DMS 273 (cell line): ENCODE data around the gene KLHL17.
"Not testable (repeated sequence)": the region's sequence is repeated elsewhere in the genome, so short reads cannot be mapped to it uniquely, and the experiment has no call there.

Source experiments
- DNase-seq: peaks from one replicate; lab custom pipeline; 2025; ENCODE audit not compliant: unreplicated experiment; lab: John Stamatoyannopoulos, UW

Gene KLHL17

DNA sequence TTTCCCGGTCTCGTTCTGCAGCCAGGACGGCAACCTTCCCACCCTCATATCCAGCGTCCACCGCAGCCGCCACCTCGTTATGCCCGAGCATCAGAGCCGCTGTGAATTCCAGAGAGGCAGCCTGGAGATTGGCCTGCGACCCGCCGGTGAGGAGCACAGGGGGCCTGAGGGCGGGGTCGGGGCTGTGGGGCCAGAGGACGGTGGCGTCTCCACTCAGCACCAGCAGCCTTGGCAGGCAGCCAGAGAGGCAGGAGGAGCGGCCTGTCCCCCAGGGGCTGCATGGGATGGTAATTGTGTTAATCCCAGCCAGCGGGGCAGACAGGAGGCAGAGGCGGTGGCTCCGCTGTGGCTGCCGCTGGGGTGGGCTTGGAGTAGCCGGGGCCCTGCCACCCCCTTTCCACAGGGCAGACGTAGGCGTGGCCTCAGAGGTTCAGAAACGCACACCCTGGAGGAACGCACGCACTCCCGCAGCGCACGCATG is 24.6 kb upstream of the KLHL17 start:
- peak; percentile 95 for DNase-seq

DNA sequence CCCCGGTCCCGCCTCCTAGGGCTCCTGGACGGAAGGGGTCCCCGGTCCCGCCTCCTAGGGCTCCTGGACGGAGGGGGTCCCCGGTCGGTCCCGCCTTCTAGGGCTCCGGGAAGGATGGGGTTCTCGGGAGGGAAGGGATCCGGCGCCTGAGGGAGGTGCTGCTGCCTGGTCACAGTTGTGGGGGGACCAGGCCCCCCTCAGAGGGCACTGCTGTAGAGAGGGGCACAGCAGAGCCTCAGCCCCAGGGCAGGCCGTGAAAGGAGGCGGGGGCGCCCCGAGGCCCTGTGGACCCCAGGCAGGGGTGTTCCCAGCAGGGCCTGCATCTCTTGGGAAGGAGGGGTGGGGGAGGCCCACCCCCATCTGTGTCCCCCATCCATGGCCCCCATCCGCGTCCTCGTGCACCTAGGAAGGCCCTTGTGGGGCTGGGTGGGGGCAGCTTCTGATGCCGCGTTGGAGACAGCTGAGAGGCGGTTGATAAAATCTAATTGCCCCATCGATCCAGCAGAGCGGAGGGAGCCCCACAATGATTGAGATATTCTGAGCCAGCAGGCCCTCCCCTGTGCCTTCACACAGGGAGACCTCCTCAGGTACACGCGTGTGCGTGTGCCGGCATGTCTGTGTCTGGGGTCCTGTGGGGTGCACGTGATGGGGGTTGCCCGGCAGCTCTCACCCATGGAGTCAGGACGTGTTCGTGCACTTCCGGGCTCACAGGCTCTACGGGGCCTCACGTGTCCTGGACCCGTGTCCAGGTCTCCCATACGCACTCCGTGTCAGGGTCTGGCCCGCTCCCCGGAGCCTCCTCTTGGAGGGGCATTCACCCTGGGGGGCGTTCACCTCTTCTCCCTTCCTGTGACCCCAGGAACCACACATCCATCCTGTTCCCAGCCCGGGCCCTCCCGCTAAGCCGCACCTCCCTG is 23.8 kb upstream of the KLHL17 start:
- no peak for DNase-seq

DNA sequence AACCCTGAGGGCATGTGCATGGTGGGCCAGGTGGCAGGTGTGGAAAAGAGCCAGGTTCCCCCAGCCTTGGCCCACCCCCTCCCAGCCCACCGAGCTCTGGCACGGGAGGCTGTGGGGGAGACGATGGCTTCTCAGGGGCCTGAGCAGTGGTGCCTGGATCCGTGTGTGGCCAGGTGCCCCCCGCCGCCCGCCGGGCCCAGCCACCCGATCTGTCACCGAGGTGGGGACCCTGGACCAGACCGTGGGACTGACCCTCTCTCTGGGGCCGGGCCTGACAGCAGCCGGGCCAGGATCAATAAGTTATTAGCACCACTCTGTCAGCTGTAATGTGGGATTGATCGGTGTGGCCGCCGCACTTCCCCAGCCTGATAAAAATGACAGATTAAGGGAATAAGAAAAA is 22.9 kb upstream of the KLHL17 start:
- no peak for DNase-seq

DNA sequence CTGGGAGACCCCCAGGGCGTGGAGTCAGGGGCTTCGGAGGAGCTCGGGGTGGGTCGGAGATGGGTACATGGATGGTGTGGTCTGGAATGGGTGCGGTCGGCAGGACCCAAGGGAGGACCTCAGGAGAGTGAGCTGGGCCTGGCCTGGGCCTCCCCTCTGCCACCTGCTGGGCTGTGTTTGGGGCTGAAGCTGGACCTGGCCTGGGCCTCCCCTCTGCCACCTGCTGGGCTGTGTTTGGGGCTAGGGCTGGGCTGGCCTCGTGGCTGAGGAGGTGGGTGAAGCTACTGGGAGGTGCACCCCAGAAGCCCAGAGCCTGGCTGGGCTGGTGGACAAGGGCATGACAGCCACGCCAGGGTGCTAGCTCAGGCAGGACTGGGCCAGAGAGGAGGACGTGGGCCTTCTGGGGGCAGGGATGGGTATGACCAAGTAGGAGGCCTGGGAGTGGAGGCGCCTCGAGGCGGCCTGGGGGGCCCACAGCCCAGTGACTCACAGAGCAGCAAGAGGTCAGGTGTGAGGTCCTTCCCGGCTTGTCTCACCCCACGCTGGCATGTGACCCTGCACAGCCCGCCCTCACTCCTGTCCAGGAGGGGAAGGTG is 22.2 kb upstream of the KLHL17 start:
- no peak for DNase-seq

DNA sequence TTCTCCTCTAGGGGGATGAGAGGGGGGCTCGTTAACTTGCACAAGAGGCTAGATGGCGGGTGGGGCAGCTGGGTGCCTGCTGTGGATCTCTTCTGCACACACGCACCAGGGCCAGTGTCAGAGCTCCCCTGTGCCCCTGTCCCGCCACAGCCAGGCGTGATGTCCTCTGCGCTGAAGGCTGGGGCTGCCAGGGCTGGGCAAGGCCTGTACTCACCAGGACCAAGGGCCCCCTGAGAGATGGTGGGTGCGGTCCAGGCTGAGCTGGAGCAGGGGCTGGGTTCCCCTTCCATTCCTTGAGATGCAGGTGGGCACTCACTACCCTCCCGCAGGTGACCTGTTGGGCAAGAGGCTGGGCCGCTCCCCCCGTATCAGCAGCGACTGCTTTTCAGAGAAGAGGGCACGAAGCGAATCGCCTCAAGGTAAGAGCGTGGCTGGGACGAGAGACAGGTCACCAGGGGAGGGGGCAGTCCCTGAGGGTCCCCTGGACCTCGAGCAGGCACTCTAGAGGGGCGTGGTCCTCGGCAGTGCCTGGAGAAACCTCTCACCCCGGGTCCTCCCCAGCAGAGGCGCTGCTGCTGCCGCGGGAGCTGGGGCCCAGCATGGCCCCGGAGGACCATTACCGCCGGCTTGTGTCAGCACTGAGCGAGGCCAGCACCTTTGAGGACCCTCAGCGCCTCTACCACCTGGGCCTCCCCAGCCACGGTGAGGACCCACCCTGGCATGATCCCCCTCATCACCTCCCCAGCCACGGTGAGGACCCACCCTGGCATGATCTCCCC is 21.5 kb upstream of the KLHL17 start:
- peak; percentile 61 for DNase-seq

DNA sequence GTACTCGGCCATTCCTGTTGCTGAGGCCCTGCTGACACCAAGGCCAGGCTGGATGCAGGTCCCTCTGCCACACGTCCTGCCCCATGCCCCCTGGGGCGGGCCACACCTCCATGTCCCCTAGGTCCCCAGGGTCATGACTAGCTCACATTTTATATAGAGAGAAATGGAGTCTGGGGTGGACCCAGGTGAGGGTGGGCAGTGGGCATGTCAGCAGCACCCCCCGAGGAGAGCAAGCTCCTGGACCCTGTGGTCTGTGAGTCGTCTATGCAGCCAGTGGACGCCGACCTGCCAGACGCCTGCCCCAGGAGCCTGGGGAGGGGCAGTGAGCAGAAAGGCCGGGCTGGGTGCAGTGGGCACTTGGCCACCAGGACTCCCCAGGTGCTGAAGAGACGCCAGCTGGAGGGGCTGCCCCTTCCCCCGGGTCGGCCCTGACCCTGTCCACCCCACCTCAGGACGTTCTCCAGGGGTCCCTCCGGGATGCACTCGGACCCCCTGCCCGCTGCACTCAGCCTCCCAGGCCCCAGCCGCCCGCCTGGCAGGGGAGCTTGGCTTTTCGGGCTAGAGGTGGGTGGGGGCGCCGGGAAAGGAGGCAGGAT is 20.8 kb upstream of the KLHL17 start:
- no peak for DNase-seq

DNA sequence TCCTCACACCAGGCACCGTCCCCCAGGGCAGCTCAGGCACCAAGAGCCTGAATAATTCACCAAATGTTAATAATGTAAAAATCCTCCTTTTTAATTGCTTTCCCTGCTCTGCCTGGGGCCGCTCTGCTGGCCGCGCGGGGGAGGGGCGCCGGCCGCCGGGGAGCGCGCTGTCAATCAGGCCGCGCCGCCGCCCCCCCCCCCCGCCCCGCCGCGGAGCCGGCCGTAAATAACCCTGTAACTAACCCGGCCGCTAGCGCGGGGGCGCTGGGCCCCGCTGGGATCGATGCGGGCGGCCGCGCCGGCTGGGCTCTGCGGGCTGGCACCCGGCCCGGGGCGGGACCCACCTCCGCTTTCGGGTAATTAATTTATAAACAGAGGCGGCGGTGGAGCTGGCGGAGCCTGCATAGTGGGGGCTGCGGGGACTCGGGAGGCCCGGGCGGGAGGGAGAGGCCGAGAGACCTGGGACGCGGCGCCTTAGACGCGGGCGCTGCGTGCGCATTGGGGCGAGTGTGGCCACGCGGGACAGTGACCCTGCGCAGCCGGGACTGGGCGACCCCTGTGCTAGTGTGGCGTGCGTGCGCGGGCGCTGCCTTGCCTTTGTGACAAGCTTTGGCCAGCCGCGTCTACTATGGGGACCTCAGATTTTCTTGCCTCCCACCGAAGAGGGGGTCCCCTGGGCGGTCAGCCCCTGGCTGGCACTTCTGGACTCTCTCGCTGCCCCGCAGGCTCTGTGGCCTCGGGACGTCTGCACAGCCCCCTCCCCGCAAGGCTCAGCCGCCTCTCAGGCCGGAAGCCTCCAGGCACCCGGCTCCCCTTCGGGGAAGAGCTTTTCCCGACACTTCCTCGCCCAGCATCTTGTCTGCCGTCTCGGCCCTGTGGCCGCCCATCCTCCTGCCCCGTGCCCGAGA is 20.0 kb upstream of the KLHL17 start:
- peak; percentile 95 for DNase-seq

DNA sequence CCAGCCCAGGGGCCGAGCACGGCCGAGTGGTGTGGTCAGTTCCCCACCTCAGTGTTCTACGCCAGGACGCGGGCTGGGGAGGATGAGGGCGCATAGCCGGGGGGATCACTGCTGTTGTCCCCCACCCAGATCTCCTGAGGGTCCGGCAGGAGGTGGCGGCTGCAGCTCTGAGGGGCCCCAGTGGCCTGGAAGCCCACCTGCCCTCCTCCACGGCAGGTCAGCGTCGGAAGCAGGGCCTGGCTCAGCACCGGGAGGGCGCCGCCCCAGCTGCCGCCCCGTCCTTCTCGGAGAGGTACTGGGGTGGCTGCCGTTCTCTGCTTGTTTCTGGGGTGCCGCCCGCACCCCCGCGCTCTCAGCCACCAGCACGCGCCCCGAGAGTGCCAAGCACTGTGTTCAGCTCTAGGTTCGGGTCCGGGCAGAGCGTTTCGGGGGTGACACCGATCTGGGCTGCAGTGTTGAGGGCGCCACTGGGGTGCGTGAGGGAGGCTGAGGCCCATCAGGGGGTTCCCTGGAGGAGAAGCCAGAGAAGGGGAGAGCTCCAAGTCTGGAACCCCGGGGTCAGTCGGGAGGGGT is 19.3 kb upstream of the KLHL17 start:
- no peak for DNase-seq

DNA sequence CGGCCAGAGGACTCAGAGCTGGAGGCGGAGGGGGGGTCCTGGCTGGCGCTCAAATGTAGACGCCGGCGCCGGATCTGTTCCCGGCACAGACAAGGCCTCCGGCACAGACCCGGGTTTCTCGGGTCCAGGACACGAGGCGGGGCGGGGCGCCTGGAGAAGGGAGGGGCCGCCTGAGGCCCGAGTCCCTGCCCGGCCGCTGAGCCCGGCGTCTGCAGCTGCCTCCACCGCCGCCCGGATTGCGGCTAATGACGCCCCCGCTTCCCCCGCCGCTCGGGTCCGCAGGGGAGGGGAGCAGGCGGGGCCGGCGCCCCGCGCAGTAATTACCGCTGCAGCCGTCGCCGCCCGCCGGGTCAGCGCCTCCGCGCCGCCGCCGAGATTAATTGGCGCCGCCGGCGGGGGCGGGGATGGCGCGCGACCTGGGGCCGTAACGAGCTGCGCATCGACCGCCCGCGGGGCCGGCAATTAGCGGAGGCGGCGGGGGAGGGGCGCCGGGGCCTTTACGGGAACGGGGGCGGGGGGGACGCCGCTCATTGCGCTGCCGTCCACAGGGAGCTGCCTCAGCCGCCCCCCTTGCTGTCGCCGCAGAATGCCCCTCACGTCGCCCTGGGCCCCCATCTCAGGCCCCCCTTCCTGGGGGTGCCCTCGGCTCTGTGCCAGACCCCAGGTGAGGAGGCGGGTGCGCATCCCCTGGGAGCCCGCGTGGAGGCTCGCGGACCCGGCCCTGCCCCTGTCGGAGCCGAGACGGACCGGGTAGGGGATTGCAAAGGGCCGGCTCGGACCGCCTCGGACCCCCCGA is 18.6 kb upstream of the KLHL17 start:
- DNase-seq = peak; percentile 97

DNA sequence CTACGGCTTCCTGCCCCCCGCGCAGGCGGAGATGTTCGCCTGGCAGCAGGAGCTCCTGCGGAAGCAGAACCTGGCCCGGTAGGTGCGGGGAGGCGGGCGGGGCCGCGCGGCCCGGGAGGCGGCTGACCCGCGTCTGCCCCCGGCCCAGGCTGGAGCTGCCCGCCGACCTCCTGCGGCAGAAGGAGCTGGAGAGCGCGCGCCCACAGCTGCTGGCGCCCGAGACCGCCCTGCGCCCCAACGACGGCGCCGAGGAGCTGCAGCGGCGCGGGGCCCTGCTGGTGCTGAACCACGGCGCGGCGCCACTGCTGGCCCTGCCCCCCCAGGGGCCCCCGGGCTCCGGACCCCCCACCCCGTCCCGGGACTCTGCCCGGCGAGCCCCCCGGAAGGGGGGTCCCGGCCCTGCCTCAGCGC is 18.0 kb upstream of the KLHL17 start:
- peak; percentile 80 for DNase-seq

DNA sequence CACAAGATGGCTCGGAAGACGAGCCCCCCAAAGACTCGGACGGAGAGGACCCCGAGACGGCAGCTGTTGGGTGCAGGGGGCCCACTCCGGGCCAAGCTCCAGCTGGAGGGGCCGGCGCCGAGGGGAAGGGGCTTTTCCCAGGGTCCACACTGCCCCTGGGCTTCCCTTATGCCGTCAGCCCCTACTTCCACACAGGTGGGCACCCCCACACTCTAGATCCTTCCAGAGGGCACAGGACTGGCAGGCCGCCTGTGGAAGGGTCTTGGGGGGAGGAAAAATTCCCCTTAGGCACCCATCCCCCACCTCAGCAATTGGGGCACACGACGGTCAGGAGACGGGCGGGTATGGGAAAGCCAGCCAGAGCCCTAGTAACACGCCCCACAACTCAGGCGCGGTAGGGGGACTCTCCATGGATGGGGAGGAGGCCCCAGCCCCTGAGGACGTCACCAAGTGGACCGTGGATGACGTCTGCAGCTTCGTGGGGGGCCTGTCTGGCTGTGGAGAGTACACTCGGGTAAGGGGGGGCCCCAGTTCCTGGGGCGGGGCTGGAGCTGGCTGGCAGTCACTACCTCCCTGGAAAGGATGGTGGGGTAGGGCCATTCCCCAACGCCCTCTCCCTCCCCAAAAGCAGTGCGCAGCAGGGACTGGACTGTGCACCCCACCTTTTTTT is 17.4 kb upstream of the KLHL17 start:
- peak; percentile 77 for DNase-seq

DNA sequence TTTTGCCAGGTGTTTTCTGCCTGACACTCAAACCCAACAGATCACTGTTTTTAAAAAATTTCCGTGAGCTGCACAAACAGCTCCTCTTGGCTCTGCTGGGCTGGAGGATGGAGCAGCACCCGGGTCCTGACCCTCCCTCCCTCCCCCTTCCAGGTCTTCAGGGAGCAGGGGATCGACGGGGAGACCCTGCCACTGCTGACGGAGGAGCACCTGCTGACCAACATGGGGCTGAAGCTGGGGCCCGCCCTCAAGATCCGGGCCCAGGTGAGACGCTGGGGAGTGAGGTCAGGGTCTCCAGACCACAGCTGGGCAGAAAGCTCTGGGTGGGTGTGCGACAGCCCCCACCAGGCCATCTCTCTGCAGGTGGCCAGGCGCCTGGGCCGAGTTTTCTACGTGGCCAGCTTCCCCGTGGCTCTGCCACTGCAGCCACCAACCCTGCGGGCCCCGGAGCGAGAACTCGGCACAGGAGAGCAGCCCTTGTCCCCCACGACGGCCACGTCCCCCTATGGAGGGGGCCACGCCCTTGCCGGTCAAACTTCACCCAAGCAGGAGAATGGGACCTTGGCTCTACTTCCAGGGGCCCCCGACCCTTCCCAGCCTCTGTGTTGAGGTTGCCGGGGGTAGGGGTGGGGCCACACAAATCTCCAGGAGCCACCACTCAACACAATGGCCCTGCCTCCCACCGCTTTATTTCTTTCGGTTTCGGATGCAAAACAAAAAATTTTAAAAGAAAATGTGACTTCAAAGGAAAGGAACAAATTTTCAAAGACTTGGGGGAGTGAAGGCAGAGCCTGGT is 16.6 kb upstream of the KLHL17 start:
- no peak for DNase-seq

DNA sequence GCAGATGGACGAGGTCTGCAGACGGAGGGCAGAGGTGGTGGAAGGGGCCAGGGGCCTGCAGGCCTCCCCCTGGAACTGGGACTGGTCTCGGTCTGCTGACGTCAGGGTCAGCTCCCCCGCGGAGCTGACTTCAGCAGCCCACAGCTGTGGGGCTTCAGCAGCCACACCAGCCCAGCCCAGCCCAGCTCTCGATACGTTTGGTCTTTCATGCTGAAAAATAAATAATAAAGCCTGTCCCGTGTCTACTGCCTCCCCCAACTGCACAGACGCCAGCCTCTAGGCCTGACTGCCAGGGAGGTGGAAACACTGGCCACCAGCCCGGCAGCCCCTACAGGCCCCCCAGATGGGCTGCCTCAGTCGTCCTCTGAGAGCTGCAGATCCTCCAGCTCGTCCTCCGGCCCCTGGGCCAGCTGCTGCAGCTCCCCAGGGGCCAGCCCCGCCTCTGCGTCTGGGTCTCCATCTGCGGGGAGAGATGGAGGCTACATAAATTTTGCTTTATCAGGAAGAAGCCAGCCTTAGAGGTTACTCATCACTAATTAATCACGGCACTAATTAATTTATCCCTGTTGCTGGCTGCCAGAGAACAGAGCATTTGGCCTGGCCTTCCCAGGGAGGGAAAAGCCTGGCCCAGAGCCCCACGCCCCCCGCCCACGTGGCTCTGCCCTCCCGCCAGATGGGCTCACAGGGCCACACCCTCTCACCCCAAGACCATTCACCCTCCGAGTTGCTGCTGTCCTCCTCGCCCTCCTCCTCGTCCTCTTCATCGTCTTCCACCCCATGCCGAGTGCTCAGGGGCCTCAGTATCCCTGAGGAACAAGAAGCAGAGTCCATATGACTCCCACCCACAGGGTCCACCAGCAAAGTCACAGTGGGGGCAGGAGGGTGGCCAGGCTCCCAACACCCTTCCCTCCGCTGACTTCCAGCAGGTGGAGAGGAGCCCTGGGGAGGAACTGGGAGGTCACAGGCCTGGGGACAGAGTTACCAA is 15.8 kb upstream of the KLHL17 start:
- DNase-seq = peak; percentile 97

DNA sequence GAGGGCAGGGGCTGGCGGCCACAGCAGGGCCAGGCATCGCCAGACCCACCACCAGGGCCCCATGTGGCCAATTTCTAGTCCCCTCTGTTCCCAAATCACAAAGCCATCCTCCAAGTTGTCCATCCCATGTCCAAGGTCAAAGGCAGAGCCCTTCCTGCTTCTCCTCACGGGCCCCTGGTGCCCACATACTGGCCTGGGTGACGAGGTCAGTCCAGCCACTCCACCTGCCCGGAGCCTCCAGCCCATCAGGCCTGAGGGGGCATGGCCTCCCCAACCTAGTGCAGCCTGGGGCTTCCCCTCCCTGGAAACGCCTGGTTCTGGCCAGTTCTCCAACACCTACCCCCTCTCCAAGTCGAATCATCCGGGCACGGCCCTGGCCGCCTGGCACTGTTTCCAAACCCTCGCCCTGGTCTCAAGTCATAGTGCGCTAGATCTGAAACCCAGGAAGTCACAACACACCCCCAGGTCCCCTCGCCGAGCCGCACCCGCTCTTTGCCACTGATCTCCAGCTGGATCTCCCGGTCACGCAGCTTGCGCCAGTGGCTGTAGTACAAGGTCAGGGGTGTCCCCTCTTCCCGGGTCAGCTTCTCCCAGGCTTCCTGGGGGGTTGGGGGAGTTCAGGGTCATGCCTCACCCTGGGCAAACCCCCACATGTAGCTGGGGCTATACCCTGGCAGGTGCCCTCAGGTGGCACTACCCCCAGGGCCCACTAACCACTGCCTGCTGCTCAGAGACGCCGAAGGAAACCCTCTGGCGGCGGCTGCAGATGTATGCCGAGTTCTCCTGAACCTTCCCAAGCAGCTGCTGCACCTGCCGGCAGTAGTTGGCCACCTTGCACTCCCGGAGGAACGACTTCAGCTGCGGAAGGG is 14.5 kb upstream of the KLHL17 start:
- peak; percentile 59 for DNase-seq

DNA sequence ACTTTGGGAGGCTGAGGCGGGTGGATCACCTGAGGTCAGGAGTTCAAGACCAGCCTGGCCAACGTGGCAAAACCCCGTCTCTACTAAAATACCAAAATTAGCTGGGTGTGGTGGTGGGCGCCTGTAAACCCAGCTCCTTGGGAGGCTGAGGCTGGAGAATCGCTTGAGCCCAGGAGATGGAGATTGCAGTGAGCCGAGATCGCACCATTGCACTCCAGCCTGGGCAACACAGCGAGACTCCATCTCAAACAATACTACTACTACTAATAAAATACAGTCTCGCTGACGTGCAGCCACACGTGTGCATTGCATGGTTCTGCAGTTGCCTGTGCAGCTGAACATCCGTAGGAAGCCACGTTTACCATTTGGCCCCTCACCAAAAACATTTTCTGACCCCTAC is 13.6 kb upstream of the KLHL17 start:
- not testable (repeated sequence) for DNase-seq

DNA sequence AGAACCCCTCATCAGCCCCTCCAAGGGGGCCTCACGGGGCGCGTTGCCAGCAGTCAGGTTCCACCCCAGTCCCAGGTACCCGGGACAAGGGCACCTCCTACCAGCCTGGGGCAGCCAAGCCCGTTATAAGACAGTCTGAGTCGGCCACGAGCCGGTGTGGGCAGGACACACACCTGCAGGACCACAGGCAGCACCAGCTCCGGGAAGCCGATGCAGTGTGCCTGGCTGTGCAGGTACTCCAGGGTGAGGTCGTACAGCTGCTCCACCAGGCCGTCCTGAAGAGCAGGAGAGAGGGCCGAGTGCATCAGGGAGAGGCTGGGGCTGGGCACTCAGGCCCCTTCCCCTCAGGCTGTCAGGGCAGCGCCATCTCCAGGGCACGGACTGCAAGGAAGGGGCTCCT is 12.4 kb upstream of the KLHL17 start:
- DNase-seq = no peak
